Panc1 (cell line): ENCODE data around the gene MC5R. TPM values are rescaled to one million over a fixed set of nuclear protein-coding genes. Genes with fewer than 3 reads are reported as not detected.
"Not testable (repeated sequence)": the region's sequence is repeated elsewhere in the genome, so short reads cannot be mapped to it uniquely, and the experiment has no call there.

Experiments used
- ATAC-seq: fragments of 200-7000 bp; cut with Tn5 transposase; 2 replicates; pipeline ENCODE4 v1.9.1; 2020; ENCODE audit warnings: mild to moderate bottlenecking, moderate library complexity
- BruUV-seq: library from RNA; stranded (reverse); fragments of 400-500 nt; replicated peaks from 2 replicates; lab custom pipeline; 2021; lab: Mats Ljungman, UMichigan
- CTCF ChIA-PET: fragments of 300-600 bp; sonication (Branson Sonifier 250); formaldehyde crosslinking; loops from one replicate; lab custom pipeline; 2022; ENCODE audit warnings: antibody characterized with exemption; lab: Charles Lee
- POLR2A ChIA-PET: fragments of 300-600 bp; sonication (Branson Sonifier 250); formaldehyde crosslinking; loops from one replicate; lab custom pipeline; 2022; ENCODE audit warnings: antibody characterized with exemption; lab: Charles Lee
- DNase-seq: peaks from one replicate; pipeline ENCODE4 v3.0.0-alpha.2; 2010; ENCODE audit warnings: low read depth, low spot score
- H3K27ac ChIP-seq: 2 replicates; pipeline ENCODE4 v1.5.1; 2011; ENCODE audit warnings: mild to moderate bottlenecking, low read length, inconsistent platforms
- H3K27me3 ChIP-seq: fragments of 200-500 bp; sonication (Bioruptor generic); 2 replicates; pipeline ENCODE4 v1.6.0; 2014; ENCODE audit warnings: low read length, inconsistent platforms; ENCODE audit not compliant: control insufficient read depth, insufficient read depth
- H3K36me3 ChIP-seq: fragments of 200-500 bp; sonication (Bioruptor generic); 2 replicates; pipeline ENCODE4 v1.5.1; 2014; ENCODE audit warnings: inconsistent platforms, mild to moderate bottlenecking, low read length, moderate library complexity; ENCODE audit not compliant: control insufficient read depth, insufficient read depth
- H3K4me1 ChIP-seq: 2 replicates; pipeline ENCODE4 v1.5.1; 2011; ENCODE audit warnings: inconsistent platforms, mild to moderate bottlenecking, low read length, moderate library complexity; ENCODE audit not compliant: control insufficient read depth, insufficient read depth
- H3K4me3 ChIP-seq, 2 experiments: 2 replicates each; pipeline ENCODE4 v1.5.1; 2011 to 2012; ENCODE audit warnings: low read depth in 2 of 2, low read length in 2 of 2, mild to moderate bottlenecking in 2 of 2, inconsistent platforms in 1 of 2, moderate library complexity in 1 of 2
- H3K9me3 ChIP-seq: fragments of 200-500 bp; sonication (Bioruptor generic); 2 replicates; pipeline ENCODE4 v1.5.1; 2014; ENCODE audit warnings: low read depth, mild to moderate bottlenecking, inconsistent platforms, low read length, moderate library complexity; ENCODE audit not compliant: control insufficient read depth, insufficient read depth
- CTCF ChIP-seq: fragments of 450-650 bp; IDR thresholded peaks from 2 replicates; pipeline ENCODE4 v1.5.1; 2017; ENCODE audit warnings: mild to moderate bottlenecking
- POLR2AphosphoS5 ChIP-seq: IDR thresholded peaks from 2 replicates; pipeline ENCODE4 v1.6.1; 2012; ENCODE audit warnings: mild to moderate bottlenecking, low read depth, low read length, moderate library complexity
- REST ChIP-seq, 2 experiments: IDR thresholded peaks; 2 replicates each; pipeline ENCODE4 v1.6.1; 2011 to 2012; ENCODE audit warnings: low read depth in 2 of 2, control low read depth in 1 of 2, low read length in 1 of 2, mild to moderate bottlenecking in 1 of 2, moderate library complexity in 1 of 2; ENCODE audit not compliant: insufficient read depth in 1 of 2
- SIN3A ChIP-seq: IDR thresholded peaks from 2 replicates; pipeline ENCODE4 v1.6.1; 2012; ENCODE audit warnings: low read depth, mild to moderate bottlenecking, low read length, moderate library complexity, borderline replicate concordance; ENCODE audit not compliant: insufficient read depth
- TCF7L2 ChIP-seq: IDR thresholded peaks from 2 replicates; pipeline ENCODE4 v1.6.1; 2011; ENCODE audit warnings: mild to moderate bottlenecking, low read depth, low read length, inconsistent platforms
- in situ Hi-C: cut with HindIII; loops from 2 replicates; pipeline ENCODE4 v1.10.0; 2016; ENCODE audit warnings: low sequenced_read_pairs, low pct_unique_long_range_greater_than_20kb
- intact Hi-C: fragments of 100-400 bp; cut with micrococcal nuclease; formaldehyde crosslinking; loops from one replicate; pipeline ENCODE4 v1.10.0; 2022; ENCODE audit not compliant: unreplicated experiment
- total RNA-seq: library from RNA; stranded (reverse); gene quantifications from one replicate; pipeline ENCODE4 v1.2.1, GENCODE V29; 2021; ENCODE audit not compliant: unreplicated experiment

Gene MC5R
- total RNA-seq, 1 experiment from 2014 or later: not detected

DNA sequence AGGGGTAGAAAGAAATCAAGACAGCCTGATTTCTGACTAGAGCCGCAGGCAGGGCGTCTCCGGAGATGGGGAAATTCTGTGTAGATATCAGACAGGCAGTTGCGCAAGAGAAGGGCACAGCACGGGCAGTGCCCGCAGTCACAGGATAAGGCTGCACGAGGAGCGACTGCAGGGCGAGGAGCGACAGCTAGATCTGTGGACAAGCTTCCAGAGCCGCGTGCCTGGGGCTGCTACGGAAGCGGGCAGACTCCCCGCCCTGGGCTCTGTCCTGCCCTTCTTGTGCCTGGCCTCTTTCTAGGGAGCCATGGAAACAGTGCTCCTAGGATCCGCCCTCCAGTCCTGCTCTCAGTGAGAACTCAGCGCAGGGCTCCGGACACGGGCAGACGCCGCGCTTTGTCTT lies 12.6 kb downstream of the MC5R start:
- intact Hi-C loops: no loop called here
- Histone ChIP-seq H3K36me3 (no peaks in the 10 kb centered on the region), H3K9me3 (no peaks in the 10 kb centered on the region), H3K27ac (no peak overlapping the region), H3K4me3 (no peak overlapping the region), H3K4me1 (no peaks in the 10 kb centered on the region), H3K27me3 (peaks cover 8% of the 10 kb centered on the region)
- TF ChIP-seq POLR2AphosphoS5 (no peak), REST (IDR thresholded peaks at IDR 0.05; ENCODE audit: insufficient read depth in 1 of 2, low read depth in 2 of 2, low read length in 1 of 2) (no peak), CTCF (no peak), SIN3A (no peak), TCF7L2 (no peak)
- ATAC-seq (no peak), DNase-seq (no peak)
- in situ Hi-C loops: no loop called here
- ChIA-PET CTCF (no interaction called here), POLR2A (no interaction called here)
- no TSS peak for BruUV-seq

DNA sequence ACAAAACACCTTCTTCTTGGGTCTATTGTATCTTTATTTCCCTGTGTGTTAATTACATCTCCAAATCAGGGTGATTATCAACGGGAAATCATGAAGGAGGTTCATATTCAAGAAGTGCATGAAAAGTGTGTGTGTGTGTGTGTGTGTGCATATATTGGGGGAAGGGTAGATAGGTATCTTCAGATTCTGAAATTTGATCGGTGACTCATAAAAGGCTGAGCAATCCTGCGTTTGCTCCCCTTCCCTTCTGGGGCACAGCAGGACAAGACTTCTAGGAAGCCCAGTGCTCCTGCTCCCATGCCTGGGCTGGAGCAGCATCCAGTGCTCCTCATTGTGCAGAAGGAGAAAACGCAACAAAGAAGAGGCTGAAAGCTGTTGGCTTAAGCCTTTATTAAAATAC lies 25.8 kb downstream of the MC5R start:
- ChIA-PET CTCF (no interaction called here), POLR2A (no interaction called here)
- BruUV-seq: no TSS peak
- Histone ChIP-seq H3K9me3 (no peaks in the 10 kb centered on the region), H3K4me3 (no peak overlapping the region), H3K27ac (no peak overlapping the region), H3K4me1 (no peaks in the 10 kb centered on the region), H3K27me3 (no peaks in the 10 kb centered on the region), H3K36me3 (no peaks in the 10 kb centered on the region)
- TF ChIP-seq SIN3A (no peak), POLR2AphosphoS5 (no peak), TCF7L2 (no peak), CTCF (no peak), REST (IDR thresholded peaks at IDR 0.05; ENCODE audit: insufficient read depth in 1 of 2, low read depth in 2 of 2, low read length in 1 of 2) (no peak)
- in situ Hi-C loops (no loop called here), intact Hi-C loops (no loop called here)
- DNase-seq (no peak), ATAC-seq (no peak)

GRCh38 chr18:13862898-13863297 lies 38.9 kb downstream of the MC5R start:
- BruUV-seq, intact Hi-C loops, H3K27me3 ChIP-seq, POLR2A ChIA-PET, H3K36me3 ChIP-seq, H3K9me3 ChIP-seq, H3K4me3 ChIP-seq, ATAC-seq, CTCF ChIA-PET, H3K4me1 ChIP-seq, H3K27ac ChIP-seq, in situ Hi-C loops, DNase-seq: not testable (repeated sequence)
